Inflammatory macrophage (primary cell): Measurements from ENCODE around the gene KRT37.
"Not testable (repeated sequence)": the region's sequence is repeated elsewhere in the genome, so short reads cannot be mapped to it uniquely, and the experiment has no call there.

Source experiments
- DNase-seq, 2 donors: peaks; one replicate each; pipeline ENCODE4 v3.0.0-alpha.2; 2020 to 2022

The KRT37 gene

DNA sequence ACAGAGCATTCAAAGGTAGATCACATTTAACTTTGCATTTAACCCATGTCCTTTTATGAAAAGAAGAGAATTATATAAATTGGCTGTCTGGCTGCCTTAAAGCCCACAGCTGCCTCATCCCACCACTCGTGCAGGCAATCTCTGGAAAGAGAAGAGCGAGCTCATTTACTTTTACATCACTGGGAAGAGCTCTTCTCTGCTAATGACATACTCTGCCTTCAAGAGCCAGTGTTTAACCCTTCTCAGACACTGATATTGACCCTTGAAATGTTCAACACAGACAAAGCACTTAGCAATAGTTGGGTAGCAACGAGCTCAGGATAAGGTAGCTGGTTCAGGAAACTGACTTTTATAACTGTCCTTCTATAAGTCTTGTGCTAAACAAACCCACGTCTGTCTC lies 9.6 kb upstream of the KRT37 start:
- no peak for DNase-seq

DNA sequence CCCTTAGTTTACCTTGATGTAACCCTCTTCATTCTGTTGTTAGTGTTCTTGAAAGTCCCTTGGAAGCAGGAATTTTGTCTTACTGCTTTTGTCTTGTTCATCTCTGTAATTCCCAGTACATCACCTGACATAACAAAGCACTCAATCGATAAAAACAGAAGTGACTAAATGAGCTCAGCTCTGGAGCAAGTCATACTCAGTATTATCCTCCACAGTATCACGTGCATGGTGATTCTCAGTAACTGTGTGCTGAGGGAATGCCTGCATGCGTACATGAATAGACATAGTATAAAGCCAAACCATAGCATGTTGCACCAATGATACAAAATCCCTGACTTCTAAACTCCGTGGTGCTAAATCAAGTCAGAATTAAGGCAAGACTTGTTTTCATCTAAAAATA lies 9.2 kb upstream of the KRT37 start:
- no peak for DNase-seq

DNA sequence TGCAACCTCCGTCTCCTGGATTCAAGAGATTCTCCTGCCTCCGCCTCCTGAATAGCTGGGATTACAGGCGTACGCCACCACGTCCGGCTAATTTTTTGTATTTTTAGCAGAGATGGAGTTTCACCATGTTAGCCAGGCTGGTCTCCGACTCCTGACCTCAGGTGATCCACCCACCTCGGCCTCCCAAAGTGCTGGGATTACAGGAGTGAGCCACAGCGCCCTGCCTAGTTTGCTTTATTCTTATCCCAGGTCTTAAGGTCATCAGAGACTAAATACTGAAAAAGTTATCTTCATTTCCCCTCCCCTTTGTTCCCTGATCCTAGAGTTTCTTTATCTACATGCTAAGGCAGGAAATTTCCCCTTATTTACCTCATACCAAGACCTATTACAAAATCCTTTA lies 6.0 kb upstream of the KRT37 start:
- DNase-seq = not testable (repeated sequence)

DNA sequence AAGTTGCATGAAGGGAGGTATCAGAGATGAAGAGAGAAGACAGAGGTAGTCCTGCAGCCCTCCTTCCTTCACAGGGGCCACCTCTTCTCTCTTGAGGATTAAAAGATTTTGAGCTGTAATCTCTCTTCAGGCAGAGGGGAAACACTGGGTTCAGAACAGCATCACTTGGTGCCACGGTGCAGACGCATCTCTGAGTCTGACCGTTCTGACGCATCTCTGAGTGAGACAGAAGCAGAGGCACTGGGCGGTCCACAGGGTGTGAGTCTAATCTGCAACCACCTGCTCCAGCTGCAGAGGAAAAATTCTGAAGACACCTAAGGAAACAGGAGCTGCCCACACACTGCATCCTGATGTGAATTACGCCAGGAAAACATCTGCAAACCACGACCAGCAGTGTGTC lies 5.3 kb upstream of the KRT37 start:
- DNase-seq = no peak

DNA sequence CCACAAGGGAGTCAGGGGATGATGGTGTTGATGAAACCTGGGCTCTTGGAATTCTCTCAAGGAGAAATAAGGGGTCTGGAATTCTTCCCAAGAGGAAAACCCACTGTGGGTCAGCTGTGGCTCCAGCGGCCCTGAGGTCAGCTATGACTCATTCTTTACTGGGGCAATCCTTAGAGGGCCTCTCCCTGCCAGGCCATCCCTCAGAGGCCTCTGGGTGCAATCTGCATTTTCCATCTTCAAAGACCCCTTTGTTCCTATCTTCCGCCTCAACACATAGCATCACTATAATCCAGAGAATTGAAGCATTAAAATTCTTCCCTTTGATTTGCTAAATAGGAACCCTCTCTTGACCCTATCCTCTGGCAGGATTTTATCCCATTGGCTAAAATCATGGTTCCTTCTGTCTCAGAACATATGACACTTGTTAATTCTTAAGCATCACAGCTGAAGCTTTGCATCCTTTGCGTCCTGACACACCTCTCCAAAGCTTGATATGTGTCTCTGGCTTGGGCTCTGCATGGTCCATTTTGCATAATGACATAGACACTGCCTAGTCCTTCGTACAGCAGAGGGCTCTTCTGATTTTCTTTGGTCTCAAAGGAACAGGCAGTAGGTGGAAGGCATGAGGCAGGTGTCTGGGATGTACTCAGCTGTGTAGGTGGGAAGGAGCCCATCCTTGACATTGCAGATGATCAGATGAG lies 4.4 kb upstream of the KRT37 start:
- DNase-seq = no peak

DNA sequence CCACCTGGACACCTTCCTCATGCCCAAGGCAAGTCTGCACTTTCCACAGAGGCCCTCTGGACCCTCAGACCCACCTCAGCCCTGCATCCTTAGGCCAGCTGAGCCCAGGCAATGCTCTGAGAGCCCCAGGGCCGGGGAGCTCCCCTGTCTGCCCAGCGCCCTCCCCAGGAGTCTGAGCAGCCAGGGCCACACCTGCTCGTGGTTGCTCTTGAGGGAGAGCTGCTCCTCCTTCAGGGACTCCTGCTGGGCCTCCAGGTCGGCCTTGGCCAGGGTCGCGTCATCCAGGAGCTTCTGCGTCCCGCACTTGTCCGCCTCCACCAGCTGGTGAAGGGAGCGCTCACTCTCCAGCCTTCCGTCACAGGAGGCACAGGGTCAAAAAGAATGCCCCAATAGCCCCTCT lies 1.8 kb downstream of the KRT37 start:
- not testable (repeated sequence) for DNase-seq

DNA sequence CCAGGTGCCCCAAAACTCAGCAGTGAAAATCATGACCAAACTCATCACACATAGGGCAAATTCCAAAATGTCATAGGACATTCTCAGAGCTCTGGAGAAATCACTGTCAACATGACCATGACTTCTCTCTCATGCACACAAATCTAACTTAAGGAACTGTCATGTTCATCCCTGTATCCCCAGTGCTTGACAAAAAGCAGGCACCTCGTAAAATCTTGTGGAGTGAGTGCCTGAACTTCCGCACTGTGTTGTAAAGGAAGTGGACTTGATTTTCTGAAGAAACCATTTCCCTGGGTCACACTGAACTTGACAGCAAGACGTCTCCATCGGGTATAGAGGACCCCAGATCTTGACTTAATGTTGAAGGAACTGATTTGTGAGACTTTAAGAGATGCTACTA lies 2.8 kb downstream of the KRT37 start:
- no peak for DNase-seq

DNA sequence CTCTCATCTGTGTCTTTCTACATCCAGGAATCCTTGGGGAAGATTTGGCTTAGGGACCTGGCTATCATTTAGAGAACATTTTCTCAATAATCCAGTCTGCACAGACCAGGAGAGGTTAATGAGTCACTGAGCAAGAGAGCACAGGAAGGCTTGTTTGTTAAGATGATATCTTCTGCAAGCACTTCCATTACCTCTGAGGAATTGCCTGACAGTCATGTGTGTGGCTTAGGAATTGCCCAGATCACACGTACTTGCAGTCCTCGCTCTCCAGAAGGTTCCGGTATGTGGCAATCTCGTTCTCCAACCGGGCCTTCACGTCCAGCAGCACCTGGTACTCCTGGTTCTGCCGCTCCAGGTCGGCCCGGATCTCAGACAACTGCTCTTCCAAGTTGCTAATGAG lies 3.3 kb downstream of the KRT37 start:
- DNase-seq = no peak

DNA sequence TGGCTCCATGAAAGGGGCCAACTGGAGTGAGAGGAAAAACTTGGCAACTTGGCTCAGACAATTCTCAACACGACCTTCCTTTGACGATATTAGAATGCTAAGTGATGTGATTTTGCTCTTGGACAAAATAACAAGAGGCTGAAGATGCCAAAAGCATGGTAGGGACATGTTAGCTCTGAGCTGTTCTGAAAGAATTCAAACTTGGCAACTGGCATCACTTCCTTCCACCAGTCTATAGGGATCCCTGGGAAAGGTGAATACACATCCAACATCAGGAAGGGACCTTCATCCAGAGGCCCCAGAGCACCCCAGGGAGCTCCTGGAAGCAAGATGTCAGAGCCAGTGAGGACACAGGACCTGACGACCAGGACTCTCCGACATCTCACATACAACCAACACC lies 4.3 kb downstream of the KRT37 start:
- DNase-seq = no peak

DNA sequence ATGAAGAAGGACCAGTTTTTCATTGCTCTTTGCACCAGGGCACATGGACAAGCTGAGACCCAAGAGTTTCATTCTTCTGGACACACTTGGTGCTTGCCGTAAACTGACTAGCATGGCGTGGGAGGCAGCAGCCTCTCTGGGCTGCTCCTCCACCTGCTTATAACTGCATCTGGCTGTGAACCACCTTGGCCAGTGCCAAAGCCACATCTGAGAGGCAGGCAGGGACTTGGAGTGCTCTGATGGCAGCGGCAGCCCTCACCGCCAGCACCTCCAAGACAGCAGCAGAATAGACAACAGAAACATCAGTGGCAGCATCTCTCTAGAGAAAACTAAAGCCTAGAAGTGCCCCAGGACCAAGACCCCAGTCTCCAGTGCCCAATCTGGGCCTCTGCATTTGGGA lies 4.7 kb downstream of the KRT37 start:
- DNase-seq = no peak

DNA sequence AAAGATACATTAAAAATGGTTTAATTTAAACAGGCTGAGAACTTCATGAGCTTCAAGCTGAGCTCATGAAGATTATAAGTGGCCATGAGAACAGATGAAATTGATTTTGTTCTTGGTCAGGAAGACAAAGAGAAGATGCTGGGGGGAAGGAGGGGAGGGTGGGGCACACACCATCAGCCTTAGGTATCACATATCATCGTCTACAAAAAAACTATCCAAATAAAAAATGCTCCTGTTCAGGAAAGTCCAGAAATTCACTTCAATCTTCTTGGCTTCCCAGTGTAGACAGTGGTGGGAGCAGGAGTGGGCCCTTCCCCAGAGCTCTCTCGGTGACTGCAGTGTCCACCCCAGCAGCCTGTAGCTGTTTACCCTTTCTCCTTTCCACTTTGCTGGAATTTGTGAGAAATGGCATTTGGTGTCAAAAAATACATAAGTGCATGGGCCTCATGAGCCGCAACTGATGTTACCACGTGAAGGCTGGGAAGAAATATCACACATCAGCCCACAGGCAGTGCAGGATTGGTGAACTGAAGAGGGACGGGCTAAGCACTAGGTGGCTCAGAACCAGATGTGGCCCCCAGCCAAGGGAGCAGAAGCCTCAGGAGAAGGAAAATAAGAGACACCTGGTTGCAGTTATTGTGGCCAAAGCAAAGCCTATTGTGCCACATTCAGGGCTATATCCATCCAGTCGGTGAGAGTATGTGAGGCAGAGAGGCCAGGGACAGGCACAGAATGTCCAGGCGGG lies 6.1 kb downstream of the KRT37 start:
- DNase-seq = no peak

DNA sequence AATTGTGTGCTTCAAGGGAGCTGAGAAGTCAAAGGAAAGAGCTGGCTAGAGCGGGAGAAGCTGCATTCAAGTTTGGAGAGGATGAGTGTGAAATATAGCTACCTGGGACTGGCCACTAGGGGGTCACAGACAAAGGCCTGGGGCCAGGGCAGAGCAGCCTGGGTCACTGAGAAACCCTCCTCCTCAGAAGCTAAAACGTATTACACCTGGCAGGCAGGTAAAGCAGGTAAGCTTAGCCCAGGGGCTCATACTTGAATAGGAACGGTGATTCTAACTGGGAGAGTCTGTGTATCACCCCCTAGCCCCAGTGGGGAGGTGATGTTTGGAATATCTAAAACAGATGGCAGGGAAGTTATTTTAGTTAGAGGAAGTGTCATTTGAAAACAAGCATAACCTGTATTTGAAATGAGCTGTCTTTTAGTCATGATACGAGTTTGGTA lies 6.8 kb downstream of the KRT37 start:
- DNase-seq = no peak

DNA sequence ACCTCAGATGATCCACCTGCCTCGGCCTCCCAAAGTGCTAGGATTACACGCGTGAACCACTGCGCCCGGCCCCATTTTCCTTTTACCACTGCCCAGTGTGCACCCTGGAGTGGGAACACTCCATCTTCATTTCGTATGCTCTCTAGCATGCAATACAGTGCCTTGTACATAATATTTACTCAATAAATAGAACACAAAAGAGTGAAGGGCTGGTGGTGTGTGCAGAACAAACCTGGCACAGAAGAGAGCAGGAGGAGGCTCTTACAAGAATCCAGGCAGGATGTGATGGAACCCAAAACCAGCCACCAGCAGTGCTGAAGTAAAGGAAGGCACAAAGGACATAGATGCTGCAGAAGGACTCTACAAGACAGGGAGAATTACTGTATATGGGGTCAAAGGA lies 7.3 kb downstream of the KRT37 start:
- no peak for DNase-seq

DNA sequence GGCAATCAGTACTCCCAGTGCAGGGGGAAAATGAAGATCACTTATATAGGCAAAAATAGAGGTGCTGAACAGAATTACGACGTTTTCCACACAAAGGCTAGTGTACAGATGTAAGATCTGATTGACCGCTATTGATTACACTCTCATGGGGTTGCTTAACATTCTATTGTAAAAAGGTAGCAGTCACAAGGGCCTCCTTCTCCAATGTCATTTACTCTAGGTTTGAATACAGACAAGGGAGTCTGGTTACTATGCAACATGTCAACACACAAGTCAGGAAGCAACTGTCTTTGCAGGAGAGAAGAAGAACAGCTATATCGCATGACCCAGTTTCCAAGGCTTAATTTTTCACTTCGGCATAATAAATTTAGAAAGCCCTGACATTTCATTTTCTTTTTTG lies 7.9 kb downstream of the KRT37 start:
- no peak for DNase-seq

DNA sequence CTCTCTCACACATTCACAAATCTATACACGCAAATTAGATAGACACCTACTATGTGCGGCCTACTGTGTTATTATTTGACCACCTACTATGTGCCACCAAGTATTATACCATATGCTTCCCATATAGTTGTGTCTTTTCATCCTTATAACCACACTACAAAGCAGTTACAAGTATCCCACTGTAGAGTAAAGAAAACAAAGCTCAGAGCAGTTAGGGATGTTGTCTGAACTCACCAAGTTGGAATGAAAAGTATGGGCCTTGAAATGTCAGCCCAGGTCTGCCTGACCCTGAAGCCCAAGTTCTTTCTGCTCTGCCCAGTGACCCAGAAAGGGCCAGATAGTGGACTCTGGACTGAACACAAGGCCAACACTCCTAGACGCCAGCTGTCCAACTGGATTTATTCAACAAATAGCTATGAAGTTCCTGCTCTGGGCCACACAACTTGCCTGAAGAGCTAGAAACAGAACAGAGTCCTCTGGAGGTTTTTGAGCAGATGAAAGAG lies 8.5 kb downstream of the KRT37 start:
- no peak for DNase-seq

DNA sequence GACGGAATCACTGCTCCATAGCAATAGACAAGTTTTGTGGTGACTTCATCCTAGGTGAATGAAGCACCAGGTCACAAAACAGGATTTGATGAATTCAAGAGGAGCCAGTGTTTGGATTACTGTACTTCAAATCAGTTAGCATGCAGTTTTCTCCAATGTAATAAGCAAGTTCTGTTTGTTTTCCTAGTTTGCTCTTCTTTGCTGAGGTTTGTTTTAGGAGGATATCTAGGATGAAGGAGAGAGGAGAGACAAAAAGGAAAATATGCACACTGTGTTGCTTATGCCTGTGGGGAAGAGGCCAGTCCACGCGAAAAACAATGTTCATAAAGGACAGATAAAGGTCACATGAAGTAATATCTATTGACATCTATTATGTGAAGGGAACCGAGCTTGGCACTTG lies 9.0 kb downstream of the KRT37 start:
- no peak for DNase-seq

DNA sequence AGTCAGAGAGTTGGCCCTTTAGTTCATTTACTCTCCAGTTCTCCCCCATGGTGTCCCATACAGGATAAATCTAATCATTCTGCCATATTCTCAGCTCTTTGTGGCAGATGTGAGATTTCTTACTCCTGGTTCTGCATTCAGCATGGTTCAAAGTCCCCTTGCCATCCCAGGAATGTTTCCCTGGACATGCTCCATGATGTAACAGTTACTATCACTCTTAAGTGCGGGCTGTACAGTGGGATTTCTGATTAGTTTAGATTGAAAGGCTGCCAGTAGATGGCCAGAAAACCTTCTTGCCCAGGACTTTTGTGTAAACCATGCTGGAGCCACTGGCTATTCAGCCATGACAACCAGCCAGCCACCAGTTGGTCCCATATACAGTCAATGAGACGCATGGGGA lies 10.4 kb downstream of the KRT37 start:
- DNase-seq = no peak

DNA sequence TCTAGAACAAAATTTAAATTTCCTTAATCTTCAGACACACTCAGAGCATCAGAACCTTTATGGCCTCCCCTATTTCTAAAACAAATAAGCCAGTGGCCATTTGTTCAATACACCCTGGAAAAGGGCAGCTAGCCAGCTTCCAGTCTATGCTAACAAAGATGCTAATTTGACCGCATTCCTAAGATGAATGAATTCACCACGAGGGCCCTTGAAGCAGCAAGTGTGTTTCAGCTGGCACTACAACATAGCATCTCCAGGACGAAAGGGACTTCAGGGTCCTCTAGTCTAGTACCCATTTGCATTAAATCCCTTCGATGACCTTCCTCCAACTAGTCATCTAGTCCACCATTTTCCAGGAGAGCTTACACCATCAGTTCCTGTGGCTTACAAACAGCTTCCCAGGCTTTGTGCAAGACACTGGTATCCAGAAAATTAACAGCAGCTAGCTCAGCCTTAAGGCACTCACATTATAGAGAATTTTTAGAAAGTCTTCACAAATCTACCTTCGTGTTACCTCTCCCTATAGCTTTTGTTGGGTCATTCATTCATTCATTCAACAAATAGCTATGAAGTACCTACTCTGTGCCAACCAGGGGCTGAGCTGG lies 10.9 kb downstream of the KRT37 start:
- no peak for DNase-seq

DNA sequence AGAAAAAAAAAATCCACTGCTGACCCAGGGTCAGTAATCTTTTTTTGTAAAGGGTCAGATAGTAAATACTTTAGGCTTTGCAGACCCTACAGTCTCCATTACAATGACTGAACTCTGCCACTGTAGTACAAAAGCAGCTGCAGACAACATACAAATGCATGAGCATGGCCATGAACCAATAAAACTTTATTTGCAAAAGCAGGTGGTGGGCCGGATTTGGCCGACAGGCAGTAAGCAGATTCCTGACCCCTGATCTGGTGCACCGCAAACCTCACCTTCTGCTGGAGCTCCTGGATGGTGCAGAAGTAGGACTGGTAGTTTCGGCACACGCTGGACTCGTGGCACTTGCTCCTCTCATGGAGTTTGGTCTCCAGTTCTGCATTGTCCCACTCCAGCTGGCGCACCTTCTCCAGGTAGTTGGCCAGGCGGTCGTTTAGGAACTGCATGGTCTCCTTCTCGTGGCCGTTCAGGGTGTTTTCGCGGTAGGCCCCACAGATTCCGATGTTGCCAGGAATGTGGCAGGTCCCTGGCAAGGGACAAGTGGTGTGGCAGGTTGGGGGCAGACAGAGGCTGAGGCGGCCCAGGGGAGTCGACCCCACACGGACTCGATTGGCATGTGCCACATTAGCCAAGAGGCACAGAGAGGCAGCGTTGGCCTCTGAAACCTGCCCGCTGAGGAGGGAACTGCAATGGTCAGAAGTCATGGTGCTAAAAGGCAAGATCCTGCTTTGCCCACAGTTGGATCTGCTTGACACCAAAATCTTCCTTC lies 13.1 kb downstream of the KRT37 start:
- DNase-seq = no peak

DNA sequence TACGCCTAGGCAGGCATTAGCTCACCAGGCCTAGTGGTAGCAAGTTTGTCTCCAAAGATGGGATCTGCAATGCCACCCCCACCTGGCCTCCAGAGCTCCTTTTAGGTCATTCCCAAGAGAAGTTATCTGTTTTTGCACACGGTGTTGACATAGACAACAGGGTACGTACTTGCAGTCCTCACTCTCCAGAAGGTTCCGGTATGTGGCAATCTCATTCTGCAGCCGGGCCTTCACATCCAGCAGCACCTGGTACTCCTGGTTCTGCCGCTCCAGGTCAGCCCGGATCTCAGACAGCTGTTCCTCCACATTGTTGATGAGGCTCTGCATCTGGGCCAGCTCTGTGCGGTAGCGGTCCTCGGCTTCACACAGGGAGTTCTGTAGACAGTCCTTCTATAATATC lies 17.2 kb downstream of the KRT37 start:
- DNase-seq = no peak

DNA sequence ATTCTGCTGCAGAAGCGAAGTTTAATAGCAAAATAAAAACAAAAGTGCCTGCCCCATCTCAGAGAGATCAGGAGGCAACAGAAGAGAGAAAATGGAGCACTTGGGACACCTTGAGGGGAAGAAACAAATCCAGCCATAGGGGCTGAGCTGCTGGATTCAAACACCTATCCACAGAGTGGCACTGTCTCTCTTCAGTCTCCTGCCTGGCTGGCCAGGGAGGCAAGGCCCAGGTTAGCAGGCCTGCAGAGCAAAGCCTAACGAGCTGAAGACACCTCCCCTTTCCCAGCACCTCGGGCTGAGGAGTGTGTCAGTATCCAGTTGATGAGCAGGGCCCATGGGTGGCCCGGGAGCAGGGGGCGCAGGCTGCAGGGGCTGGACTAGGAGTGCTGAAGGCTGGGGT lies 18.2 kb downstream of the KRT37 start:
- no peak for DNase-seq

DNA sequence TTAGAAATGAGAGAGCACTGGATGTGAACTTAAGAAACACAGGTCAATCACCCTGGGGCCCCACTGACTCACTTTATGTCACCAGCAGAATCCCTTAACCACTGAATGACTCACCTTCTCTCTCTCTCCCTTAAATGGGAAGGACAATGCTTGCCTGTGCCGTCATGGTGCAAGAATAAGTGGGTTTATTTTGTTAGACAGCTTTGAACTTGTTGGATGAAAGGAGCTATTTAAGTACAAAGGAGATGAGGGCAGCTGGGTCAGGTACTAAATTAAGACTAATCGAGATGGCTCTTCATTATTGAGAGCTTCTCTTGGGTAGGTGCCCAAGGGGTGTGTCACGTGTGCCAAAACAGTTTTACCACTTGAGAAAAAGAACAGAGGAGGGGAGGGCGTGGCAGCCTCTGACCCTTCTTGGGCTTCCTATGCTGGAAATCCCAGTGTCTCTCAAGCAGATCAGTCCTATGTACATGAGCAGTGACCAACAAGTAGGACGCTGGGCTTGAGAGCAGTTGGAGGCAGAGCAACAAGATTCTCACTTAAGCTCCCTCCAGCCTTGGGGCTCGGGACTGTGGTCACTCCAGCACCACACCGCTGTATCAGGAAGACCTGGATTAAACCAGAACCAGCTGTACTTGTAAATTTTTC lies 20.2 kb downstream of the KRT37 start:
- peak; percentile 10 to 57 for DNase-seq
